H9 (cell line): ENCODE measurements around the gene RSF1. TPM values are rescaled to one million over a fixed set of nuclear protein-coding genes. Genes with fewer than 3 reads are reported as not detected.

Experiments used
- DNase-seq: peaks from one replicate; pipeline ENCODE4 v3.0.0-alpha.2; 2017
- H2AFZ ChIP-seq: one replicate; pipeline ENCODE4 v1.6.1; 2013; ENCODE audit warnings: mild to moderate bottlenecking, low read length, control low read depth, moderate library complexity
- H2AK5ac ChIP-seq: 2 replicates; pipeline ENCODE4 v1.6.1; 2013; ENCODE audit warnings: low read length, control low read depth, mixed read lengths; ENCODE audit not compliant: insufficient read length
- H2BK120ac ChIP-seq: one replicate; pipeline ENCODE4 v1.6.1; 2013; ENCODE audit warnings: low read depth, mild to moderate bottlenecking, low read length, control low read depth, inconsistent platforms; ENCODE audit not compliant: poor library complexity, severe bottlenecking
- H2BK12ac ChIP-seq: 2 replicates; pipeline ENCODE4 v1.6.1; 2013; ENCODE audit warnings: low read length, control low read depth, mixed read lengths, low read depth; ENCODE audit not compliant: insufficient read length
- H2BK15ac ChIP-seq: 2 replicates; pipeline ENCODE4 v1.6.1; 2013; ENCODE audit warnings: low read depth, low read length, control low read depth
- H2BK20ac ChIP-seq: one replicate; pipeline ENCODE4 v1.6.1; 2013; ENCODE audit warnings: low read depth, mild to moderate bottlenecking, low read length, control low read depth, inconsistent platforms; ENCODE audit not compliant: poor library complexity, severe bottlenecking
- H2BK5ac ChIP-seq: 2 replicates; pipeline ENCODE4 v1.6.1; 2013; ENCODE audit warnings: low read length, control low read depth, mixed read lengths; ENCODE audit not compliant: insufficient read length
- H3K14ac ChIP-seq: 2 replicates; pipeline ENCODE4 v1.6.1; 2013; ENCODE audit warnings: low read length, control low read depth; ENCODE audit not compliant: insufficient read depth
- H3K18ac ChIP-seq: 2 replicates; pipeline ENCODE4 v1.6.1; 2013; ENCODE audit warnings: low read depth, mild to moderate bottlenecking, mixed read lengths, low read length, control low read depth; ENCODE audit not compliant: insufficient read length
- H3K23ac ChIP-seq: 2 replicates; pipeline ENCODE4 v1.6.1; 2013; ENCODE audit warnings: low read length, control low read depth, mixed read lengths, low read depth; ENCODE audit not compliant: insufficient read length
- H3K23me2 ChIP-seq: 2 replicates; pipeline ENCODE4 v1.6.1; 2013; ENCODE audit warnings: low read depth, mild to moderate bottlenecking, mixed read lengths, low read length, control low read depth; ENCODE audit not compliant: insufficient read length, poor library complexity, severe bottlenecking
- H3K27ac ChIP-seq: 2 replicates; pipeline ENCODE4 v1.5.1; 2013; ENCODE audit warnings: low read length, control low read depth, mixed read lengths, low read depth; ENCODE audit not compliant: insufficient read length
- H3K27me3 ChIP-seq: 2 replicates; pipeline ENCODE4 v1.6.1; 2013; ENCODE audit warnings: low read length, control low read depth, inconsistent platforms; ENCODE audit not compliant: insufficient read depth
- H3K4ac ChIP-seq: 2 replicates; pipeline ENCODE4 v1.6.1; 2013; ENCODE audit warnings: low read depth, mild to moderate bottlenecking, control low read depth, inconsistent platforms, low read length, moderate library complexity
- H3K4me1 ChIP-seq: 2 replicates; pipeline ENCODE4 v1.6.1; 2013; ENCODE audit warnings: low read length, control low read depth, inconsistent platforms; ENCODE audit not compliant: insufficient read depth
- H3K4me2 ChIP-seq: 2 replicates; pipeline ENCODE4 v1.6.1; 2013; ENCODE audit warnings: low read length, control low read depth, mixed read lengths; ENCODE audit not compliant: insufficient read length, insufficient read depth
- H3K56ac ChIP-seq: 2 replicates; pipeline ENCODE4 v1.6.1; 2013; ENCODE audit warnings: low read depth, mild to moderate bottlenecking, mixed read lengths, low read length, control low read depth; ENCODE audit not compliant: insufficient read length
- H3K79me1 ChIP-seq: 2 replicates; pipeline ENCODE4 v1.6.1; 2013; ENCODE audit warnings: low read depth, mild to moderate bottlenecking, moderate library complexity, low read length, control low read depth, inconsistent platforms; ENCODE audit not compliant: insufficient read depth, poor library complexity, severe bottlenecking
- H3K79me2 ChIP-seq: 2 replicates; pipeline ENCODE4 v1.6.1; 2013; ENCODE audit warnings: low read length, control low read depth, inconsistent platforms; ENCODE audit not compliant: insufficient read depth
- H3K9ac ChIP-seq: 2 replicates; pipeline ENCODE4 v1.6.1; 2013; ENCODE audit warnings: low read length, control low read depth, mixed read lengths; ENCODE audit not compliant: insufficient read length; ENCODE audit errors: extremely low read depth
- H3K9me3 ChIP-seq: one replicate; pipeline ENCODE4 v1.6.1; 2013; ENCODE audit warnings: low read depth, low read length, inconsistent platforms; ENCODE audit not compliant: control insufficient read depth
- H3T11ph ChIP-seq: one replicate; pipeline ENCODE4 v1.6.1; 2013; ENCODE audit warnings: mild to moderate bottlenecking, low read length, control low read depth, inconsistent platforms
- H4K20me1 ChIP-seq: one replicate; pipeline ENCODE4 v1.6.1; 2013; ENCODE audit not compliant: control insufficient read depth, insufficient read length, insufficient read depth
- H4K5ac ChIP-seq: 2 replicates; pipeline ENCODE4 v1.6.1; 2013; ENCODE audit warnings: low read depth, mild to moderate bottlenecking, mixed read lengths, low read length, control low read depth; ENCODE audit not compliant: insufficient read length
- H4K8ac ChIP-seq: replicated peaks from 2 replicates; pipeline ENCODE4 v1.6.1; 2013; ENCODE audit warnings: low read length, control low read depth, mixed read lengths, low read depth; ENCODE audit not compliant: insufficient read length
- H4K91ac ChIP-seq: 2 replicates; pipeline ENCODE4 v1.6.1; 2013; ENCODE audit warnings: low read depth, mild to moderate bottlenecking, moderate library complexity, mixed read lengths, low read length, control low read depth; ENCODE audit not compliant: insufficient read length
- H3K27ac Mint-ChIP-seq, 3 experiments: 2 replicates in 2 of 3; 3 replicates in 1 of 3; pipeline ENCODE4 v1.8.0; 2020 to 2021; ENCODE audit warnings: mixed read lengths in 3 of 3, mild to moderate bottlenecking in 1 of 3, moderate library complexity in 1 of 3
- H3K27me3 Mint-ChIP-seq: 2 replicates; pipeline ENCODE4 v1.8.0; 2021; ENCODE audit warnings: low read depth, mild to moderate bottlenecking, moderate library complexity, mixed read lengths
- H3K36me3 Mint-ChIP-seq, 3 experiments: 2 replicates in 2 of 3; 3 replicates in 1 of 3; pipeline ENCODE4 v1.8.0; 2020 to 2021; ENCODE audit warnings: low read depth in 3 of 3, mixed read lengths in 3 of 3; ENCODE audit not compliant: insufficient read depth in 1 of 3
- H3K4me1 Mint-ChIP-seq, 2 experiments: 2 replicates each; pipeline ENCODE4 v1.8.0; 2020; ENCODE audit warnings: mixed read lengths in 2 of 2
- H3K4me3 Mint-ChIP-seq, 2 experiments: 2 replicates in 1 of 2; 3 replicates in 1 of 2; pipeline ENCODE4 v1.8.0; 2020 to 2021; ENCODE audit warnings: mild to moderate bottlenecking in 2 of 2, mixed read lengths in 2 of 2, moderate library complexity in 1 of 2
- H3K9me3 Mint-ChIP-seq, 2 experiments: 2 replicates in 1 of 2; 3 replicates in 1 of 2; pipeline ENCODE4 v1.8.0; 2020; ENCODE audit warnings: mild to moderate bottlenecking in 2 of 2, mixed read lengths in 2 of 2, moderate library complexity in 1 of 2
- WGBS: extraction: QIAGEN DNeasy Blood & Tissue Kit; methylation state at CpG from one replicate; pipeline ENCODE4 v1.1.7; 2013; ENCODE audit warnings: missing lambda C conversion rate, low lambda C conversion rate, mixed read lengths; ENCODE audit not compliant: insufficient read length; ENCODE audit errors: extremely low coverage; 5-methylcytosine and 5-hydroxymethylcytosine counted together
- total RNA-seq: library from RNA; stranded (reverse); gene quantifications from 2 replicates; pipeline ENCODE4 v1.2.1, GENCODE V29; 2021
- TF ChIP-seq, protein P1 (sequence below): fragments of 200-600 bp; sonication (generic); conservative IDR thresholded peaks from 3 replicates; pipeline ENCODE4 v1.8.0; 2021; ENCODE audit warnings: antibody characterized with exemption, mild to moderate bottlenecking

RSF1 gene
- total RNA-seq, 1 experiment from 2014 or later = 82.6 TPM

DNA sequence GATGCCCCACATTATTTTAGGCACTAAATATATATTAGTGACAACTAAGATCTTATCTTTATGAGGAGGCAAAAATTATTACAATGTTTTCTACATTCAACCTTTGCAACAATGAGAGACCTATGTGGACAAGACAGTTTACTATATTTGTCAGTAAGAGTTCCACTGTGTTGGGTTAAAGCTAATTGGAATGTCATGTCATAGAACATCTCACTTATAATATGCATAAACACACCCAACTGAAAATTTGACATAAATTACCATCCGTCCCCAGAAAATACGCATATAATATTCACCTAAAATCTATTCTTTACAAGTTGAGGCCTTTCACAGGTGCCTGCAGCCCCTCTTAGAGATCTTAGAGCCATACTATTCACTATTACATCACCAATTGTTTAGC, 84.0 kb downstream of the RSF1 start:
- Histone ChIP-seq H3K4me1 (no peaks in the 10 kb centered on the region), H3K23me2 (no peaks in the 10 kb centered on the region), H3K79me2 (no peaks in the 10 kb centered on the region; the same call in 1 of the 2 replicates), H3K14ac (no peak overlapping the region), H3K23ac (no peak overlapping the region), H4K5ac (no peak overlapping the region), H3K9ac (no peak overlapping the region), H2BK5ac (no peak overlapping the region), H2BK20ac (no peak overlapping the region), H2AK5ac (no peak overlapping the region), H4K8ac (no peak overlapping the region), H3K4me2 (no peak overlapping the region), H2BK12ac (no peak overlapping the region), H3T11ph (no peak overlapping the region), H2AFZ (no peak overlapping the region), H3K9me3 (peaks cover 4% of the 10 kb centered on the region), H3K56ac (no peak overlapping the region), H3K4ac (no peak overlapping the region), H4K20me1 (no peaks in the 10 kb centered on the region), H3K79me1 (peaks cover 3% of the 10 kb centered on the region), H2BK15ac (no peak overlapping the region), H4K91ac (no peak overlapping the region), H2BK120ac (no peak overlapping the region), H3K18ac (no peak overlapping the region), H3K27ac (no peak overlapping the region), H3K27me3 (no peaks in the 10 kb centered on the region)
- no peak overlapping the region for H3K27ac Mint-ChIP-seq
- peaks cover 17% of the 10 kb centered on the region in 2 experiments for H3K9me3 Mint-ChIP-seq
- H3K27me3 Mint-ChIP-seq = no peaks in the 10 kb centered on the region
- TF ChIP-seq, protein P1, sequence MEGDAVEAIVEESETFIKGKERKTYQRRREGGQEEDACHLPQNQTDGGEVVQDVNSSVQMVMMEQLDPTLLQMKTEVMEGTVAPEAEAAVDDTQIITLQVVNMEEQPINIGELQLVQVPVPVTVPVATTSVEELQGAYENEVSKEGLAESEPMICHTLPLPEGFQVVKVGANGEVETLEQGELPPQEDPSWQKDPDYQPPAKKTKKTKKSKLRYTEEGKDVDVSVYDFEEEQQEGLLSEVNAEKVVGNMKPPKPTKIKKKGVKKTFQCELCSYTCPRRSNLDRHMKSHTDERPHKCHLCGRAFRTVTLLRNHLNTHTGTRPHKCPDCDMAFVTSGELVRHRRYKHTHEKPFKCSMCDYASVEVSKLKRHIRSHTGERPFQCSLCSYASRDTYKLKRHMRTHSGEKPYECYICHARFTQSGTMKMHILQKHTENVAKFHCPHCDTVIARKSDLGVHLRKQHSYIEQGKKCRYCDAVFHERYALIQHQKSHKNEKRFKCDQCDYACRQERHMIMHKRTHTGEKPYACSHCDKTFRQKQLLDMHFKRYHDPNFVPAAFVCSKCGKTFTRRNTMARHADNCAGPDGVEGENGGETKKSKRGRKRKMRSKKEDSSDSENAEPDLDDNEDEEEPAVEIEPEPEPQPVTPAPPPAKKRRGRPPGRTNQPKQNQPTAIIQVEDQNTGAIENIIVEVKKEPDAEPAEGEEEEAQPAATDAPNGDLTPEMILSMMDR = no peak
- H3K4me1 Mint-ChIP-seq = no peaks in the 10 kb centered on the region
- H3K4me3 Mint-ChIP-seq = no peak overlapping the region
- WGBS = no CpG with 5 or more reads among the region's 2 CpGs
- H3K36me3 Mint-ChIP-seq = peaks cover 61 to 78% (median 71%) of the 10 kb centered on the region in 3 experiments
- no peak for DNase-seq
